GM12865 (cell line): Measurements from ENCODE around the gene HECA.
A peak's percentile ranks its signal among the peaks of the same experiment; 100 is the strongest.

Experiments
- DNase-seq: peaks from one replicate; pipeline ENCODE4 v3.0.0; 2010; ENCODE audit warnings: low read depth
- H3K4me3 ChIP-seq: 2 replicates; pipeline ENCODE4 v1.5.1; 2011; ENCODE audit warnings: mild to moderate bottlenecking, low read depth, low read length, control low read depth
- CTCF ChIP-seq: IDR thresholded peaks from 2 replicates; pipeline ENCODE4 v1.5.1; 2011; ENCODE audit warnings: low read length, control low read depth, low read depth, inconsistent platforms; ENCODE audit not compliant: insufficient read depth; ENCODE audit errors: missing control alignments

Gene HECA

DNA sequence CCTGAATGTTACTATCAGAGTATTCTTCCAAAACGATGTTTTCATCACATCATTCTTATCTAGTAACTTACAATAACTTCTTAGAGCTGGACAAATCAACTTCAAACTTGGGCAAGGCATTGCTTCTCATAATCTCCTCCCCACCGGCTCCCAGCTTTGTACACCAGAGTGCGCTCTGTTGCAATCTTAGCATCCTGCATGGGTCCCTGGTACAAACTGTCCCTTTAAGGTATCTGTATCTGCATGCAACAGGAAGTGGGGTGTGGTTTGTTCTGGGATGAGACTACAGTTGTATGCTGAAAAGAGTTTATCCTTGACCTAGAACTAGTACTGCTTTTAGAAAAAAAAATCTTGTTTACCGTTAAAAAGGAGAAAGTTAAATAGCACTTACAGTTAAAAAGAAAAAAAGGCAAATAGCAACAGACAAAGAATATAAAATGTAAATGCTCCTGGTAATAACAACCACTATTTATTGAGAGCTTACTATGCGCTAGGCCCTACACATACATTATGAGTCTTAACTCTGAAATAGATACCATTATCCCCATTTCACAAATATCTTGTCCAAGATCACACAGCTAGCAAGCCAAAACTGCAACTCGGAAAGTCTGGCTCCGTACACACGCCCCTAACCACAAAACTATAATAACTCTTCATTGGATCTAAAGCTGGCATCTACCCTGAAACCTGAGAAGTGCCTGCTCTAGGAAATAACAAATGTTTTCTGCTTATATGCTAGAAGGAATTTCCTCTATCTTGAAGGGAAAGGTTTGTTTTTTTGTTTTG, 9.8 kb upstream of the HECA start:
- DNase-seq = peak; percentile 90
- no peak overlapping the region for H3K4me3 ChIP-seq
- TF ChIP-seq CTCF = peak; percentile 60

GRCh38 chr6:139126255-139126654, 8.6 kb upstream of the HECA start:
- H3K4me3 ChIP-seq = no peak overlapping the region
- DNase-seq = no peak
- no peak for TF ChIP-seq CTCF

DNA sequence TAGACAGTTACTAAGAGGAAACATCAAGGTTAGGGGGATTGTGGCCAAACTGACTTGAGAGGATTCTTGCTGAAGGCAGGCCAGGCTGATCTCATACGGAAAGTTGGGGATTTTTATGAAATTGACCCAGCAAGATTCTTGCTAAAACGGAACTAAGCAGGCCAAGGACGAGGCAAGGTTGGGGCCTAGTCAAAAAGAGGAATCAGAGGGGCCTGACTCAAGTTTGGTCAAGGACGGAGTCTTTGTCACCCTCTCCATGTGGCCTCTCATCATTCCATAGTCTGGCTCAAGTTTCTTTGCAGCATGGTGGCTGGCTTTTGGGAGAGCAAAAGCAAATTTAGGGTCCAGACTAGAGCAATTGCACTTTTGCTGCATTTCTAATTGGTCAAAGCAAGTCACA, 7.9 kb upstream of the HECA start:
- no peak for TF ChIP-seq CTCF
- DNase-seq = no peak
- H3K4me3 ChIP-seq = no peak overlapping the region

- no peak overlapping the region for H3K4me3 ChIP-seq
- no peak for DNase-seq
- no peak for TF ChIP-seq CTCF
Observed at GRCh38 chr6:139129284-139129683, 5.6 kb upstream of the HECA start.

GRCh38 chr6:139131736-139132280, 3.1 kb upstream of the HECA start:
- DNase-seq = no peak
- TF ChIP-seq CTCF = no peak
- H3K4me3 ChIP-seq = no peak overlapping the region

GRCh38 chr6:139133262-139134063, 1.4 kb upstream of the HECA start:
- H3K4me3 ChIP-seq = no peak overlapping the region
- TF ChIP-seq CTCF = no peak
- peak; percentile 58 for DNase-seq

DNA sequence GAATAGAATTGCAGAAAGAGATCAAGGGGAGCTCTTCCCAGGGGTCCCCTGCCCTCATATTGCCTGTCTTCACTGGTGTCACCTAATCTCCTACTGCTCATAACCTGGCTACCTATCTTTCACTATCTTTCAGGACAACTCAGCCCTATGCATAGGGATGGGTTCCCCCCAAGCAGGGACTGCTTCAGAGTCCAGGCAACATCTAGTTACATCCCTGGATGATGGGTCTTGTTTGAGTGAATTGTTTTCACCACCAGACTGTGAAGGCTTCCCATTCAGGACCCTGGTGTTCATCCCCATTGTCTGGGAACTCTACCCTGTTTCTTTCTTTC, 850 bp upstream of the HECA start:
- H3K4me3 ChIP-seq = no peak overlapping the region
- no peak for TF ChIP-seq CTCF
- DNase-seq = no peak
